ENCODE data around the gene TRIM16.
"Not testable (repeated sequence)": the region's sequence is repeated elsewhere in the genome, so short reads cannot be mapped to it uniquely, and the experiment has no call there.

- not testable (repeated sequence) for TF ChIP-seq CTCF, EZH2phosphoT487 (IDR thresholded peaks at IDR 0.05)
Observed at GRCh38 chr17:15683135-15683534, 976 bp downstream of the TRIM16 start.

All from neural progenitor cell (in vitro differentiated cells).